ENCODE data around the gene LGI1.

- TF ChIP-seq CTCF (conservative IDR thresholded peaks at IDR 0.05) (no peak), ZFX (IDR thresholded peaks at IDR 0.05) (no peak)
Observed at GRCh38 chr10:93844979-93845626, 87.4 kb downstream of the LGI1 start.

Measured in C4-2B (cell line).